ENCODE results near the gene SIX5.

DNA sequence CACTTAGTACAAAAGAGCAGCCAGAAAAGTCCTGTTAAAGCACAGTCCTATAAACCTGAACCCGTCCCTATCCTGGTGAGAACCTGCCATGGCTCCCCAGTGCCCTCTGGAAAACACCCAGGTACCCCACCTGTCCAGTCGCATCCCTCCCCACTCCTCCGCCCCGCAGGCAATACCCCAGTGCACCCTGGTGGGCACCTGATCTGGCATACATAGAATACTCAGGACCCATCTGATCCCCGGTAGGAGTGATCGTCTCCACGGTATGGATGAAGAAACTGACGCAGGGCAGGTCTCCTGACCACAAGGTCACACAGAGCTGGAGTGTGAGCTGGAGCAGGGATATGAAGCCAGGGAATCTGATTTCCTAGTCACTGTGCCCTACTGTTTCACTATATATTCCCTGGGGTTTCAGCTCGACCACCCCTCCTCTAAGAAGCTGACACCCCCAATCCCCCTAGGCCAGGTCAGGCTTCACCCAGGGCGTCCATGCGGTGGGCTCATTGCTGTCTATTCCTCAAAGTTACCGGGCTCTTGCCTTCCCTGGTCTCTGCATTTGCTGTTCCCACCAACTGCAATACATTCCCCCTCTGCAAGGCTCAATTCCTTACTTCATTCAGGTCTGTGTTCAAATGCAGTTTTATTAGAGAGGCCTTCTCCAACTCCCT, 50.9 kb downstream of the SIX5 start:
- no peak for TF ChIP-seq CTCF (IDR thresholded peaks at IDR 0.05)
- no peak for TF ChIP-seq POLR2AphosphoS5 (IDR thresholded peaks at IDR 0.05; ENCODE audit: insufficient read depth in 1 of 2, low read depth in 1 of 2)
- no peak for TF ChIP-seq POLR2A (IDR thresholded peaks at IDR 0.05)
